NCI-H146 (cell line): ENCODE data around the gene MCRS1.
"Not testable (repeated sequence)": the region's sequence is repeated elsewhere in the genome, so short reads cannot be mapped to it uniquely, and the experiment has no call there.

Experiments
- DNase-seq: peaks from one replicate; lab custom pipeline; 2025; lab: John Stamatoyannopoulos, UW

Gene MCRS1

GRCh38 chr12:49540229-49541139, 27.5 kb downstream of the MCRS1 start:
- DNase-seq = peak; percentile 31

- DNase-seq = no peak
These were observed 28.3 kb downstream of the MCRS1 start for GRCh38 chr12:49539406-49540228.

GRCh38 chr12:49538510-49539403, 29.2 kb downstream of the MCRS1 start, which contains the start of gene KCNH3:
KCNH3 (plus strand) TSS chr12:49539030; CDS start chr12:49539417, 387 bp downstream.
- DNase-seq = peak; percentile 96

- DNase-seq = peak; percentile 74
These were observed 30.0 kb downstream of the MCRS1 start for GRCh38 chr12:49537752-49538509.

- no peak for DNase-seq
These were observed 30.7 kb downstream of the MCRS1 start for GRCh38 chr12:49537231-49537751.

- no peak for DNase-seq
These were observed 31.3 kb downstream of the MCRS1 start for GRCh38 chr12:49536526-49537071.

- DNase-seq = no peak
These were observed 31.9 kb downstream of the MCRS1 start for GRCh38 chr12:49535921-49536525.

- DNase-seq = no peak
These were observed 33.1 kb downstream of the MCRS1 start for GRCh38 chr12:49534731-49535278.

- DNase-seq = not testable (repeated sequence)
These were observed 33.8 kb downstream of the MCRS1 start for GRCh38 chr12:49534122-49534521.

GRCh38 chr12:49533331-49533730, 34.6 kb downstream of the MCRS1 start:
- DNase-seq = peak; percentile 97

GRCh38 chr12:49531745-49532144, 36.2 kb downstream of the MCRS1 start:
- no peak for DNase-seq

- DNase-seq = no peak
These were observed 38.5 kb downstream of the MCRS1 start for GRCh38 chr12:49529414-49529813.

- no peak for DNase-seq
These were observed 40.4 kb downstream of the MCRS1 start for GRCh38 chr12:49527361-49528130.

- DNase-seq = no peak
These were observed 42.0 kb downstream of the MCRS1 start for GRCh38 chr12:49525942-49526341.

- no peak for DNase-seq
These were observed 43.1 kb downstream of the MCRS1 start for GRCh38 chr12:49524660-49525324.

GRCh38 chr12:49521389-49521788, 46.6 kb downstream of the MCRS1 start:
- DNase-seq = no peak

- DNase-seq = no peak
These were observed 48.4 kb downstream of the MCRS1 start for GRCh38 chr12:49519574-49519936.

- no peak for DNase-seq
These were observed 48.9 kb downstream of the MCRS1 start for GRCh38 chr12:49518914-49519573.
